ENCODE measurements around the gene GBP3.
"Not testable (repeated sequence)": the region's sequence is repeated elsewhere in the genome, so short reads cannot be mapped to it uniquely, and the experiment has no call there.

- not testable (repeated sequence) for TF ChIP-seq EP300, POLR2A, CTCF (IDR thresholded peaks at IDR 0.05)
These were observed 4.3 kb downstream of the GBP3 start for GRCh38 chr1:89018318-89018717.

Measured in ovary (tissue), 3 donors.